SK-N-SH treated with all-trans-retinoic acid at 6 μM for 48 hours (cell line): ENCODE results near the gene PDE3A.

Experiments
- ATAC-seq: fragments of 200-7000 bp; cut with Tn5 transposase; 3 replicates; pipeline ENCODE4 v1.9.1; 2020; ENCODE audit warnings: mild to moderate bottlenecking, moderate library complexity
- BACH2 ChIP-seq: fragments of 250-450 bp; sonication (Bioruptor Pico); IDR thresholded peaks from 2 replicates; pipeline ENCODE4 v1.9.0; 2021; ENCODE audit warnings: mild to moderate bottlenecking, borderline replicate concordance
- ESRRG ChIP-seq: fragments of 250-450 bp; sonication (Bioruptor Pico); IDR thresholded peaks from 2 replicates; pipeline ENCODE4 v1.6.1; 2021; ENCODE audit warnings: mild to moderate bottlenecking
- GLIS3 ChIP-seq: fragments of 250-450 bp; sonication (Bioruptor Pico); IDR thresholded peaks from 2 replicates; pipeline ENCODE4 v1.5.0; 2020; ENCODE audit warnings: mild to moderate bottlenecking, moderate library complexity
- ISL1 ChIP-seq: fragments of 250-450 bp; sonication (Bioruptor Pico); IDR thresholded peaks from 2 replicates; pipeline ENCODE4 v2.1.2; 2022; ENCODE audit warnings: mild to moderate bottlenecking, moderate library complexity
- OSR1 ChIP-seq: fragments of 250-450 bp; sonication (Bioruptor Pico); IDR thresholded peaks from 2 replicates; pipeline ENCODE4 v1.8.0; 2022; ENCODE audit warnings: moderate library complexity, mild to moderate bottlenecking, inconsistent platforms
- POU6F1 ChIP-seq: fragments of 250-450 bp; sonication (Bioruptor Pico); IDR thresholded peaks from 2 replicates; pipeline ENCODE4 v1.8.0; 2021; ENCODE audit warnings: low read depth, mild to moderate bottlenecking, moderate library complexity, borderline replicate concordance
- PPARA ChIP-seq: fragments of 250-450 bp; sonication (Bioruptor Pico); IDR thresholded peaks from 2 replicates; pipeline ENCODE4 v1.5.0; 2020; ENCODE audit warnings: mild to moderate bottlenecking, borderline replicate concordance
- RARB ChIP-seq: fragments of 250-450 bp; sonication (Bioruptor Pico); IDR thresholded peaks from 2 replicates; pipeline ENCODE4 v1.8.0; 2021; ENCODE audit warnings: mild to moderate bottlenecking, moderate library complexity
- SNAI2 ChIP-seq: fragments of 250-450 bp; sonication (Bioruptor Pico); IDR thresholded peaks from 2 replicates; pipeline ENCODE4 v1.5.0; 2020; ENCODE audit warnings: mild to moderate bottlenecking, moderate library complexity
- TSHZ2 ChIP-seq: fragments of 250-450 bp; sonication (Bioruptor Pico); IDR thresholded peaks from 2 replicates; pipeline ENCODE4 v1.5.0; 2020; ENCODE audit warnings: mild to moderate bottlenecking, moderate library complexity
- ZC3H10 ChIP-seq: fragments of 250-450 bp; sonication (Bioruptor Pico); IDR thresholded peaks from 2 replicates; pipeline ENCODE4 v1.5.1; 2021; ENCODE audit warnings: mild to moderate bottlenecking, moderate library complexity
- ZFP3 ChIP-seq: fragments of 250-450 bp; sonication (Bioruptor Pico); IDR thresholded peaks from 2 replicates; pipeline ENCODE4 v1.5.0; 2020; ENCODE audit warnings: mild to moderate bottlenecking, moderate library complexity
- ZFP30 ChIP-seq: fragments of 450-650 bp; formaldehyde crosslinking; IDR thresholded peaks from 2 replicates; pipeline ENCODE4 v1.5.0; 2022; ENCODE audit warnings: mild to moderate bottlenecking, moderate library complexity
- ZNF565 ChIP-seq: fragments of 450-650 bp; formaldehyde crosslinking; conservative IDR thresholded peaks from 2 replicates; pipeline ENCODE4 v1.5.0; 2020; ENCODE audit warnings: low read depth, mild to moderate bottlenecking, moderate library complexity
- ZNF70 ChIP-seq: fragments of 450-650 bp; formaldehyde crosslinking; IDR thresholded peaks from 2 replicates; pipeline ENCODE4 v1.5.0; 2020; ENCODE audit warnings: mild to moderate bottlenecking, moderate library complexity
- ZNF8 ChIP-seq: fragments of 450-650 bp; formaldehyde crosslinking; IDR thresholded peaks from 2 replicates; pipeline ENCODE4 v1.5.0; 2020; ENCODE audit warnings: mild to moderate bottlenecking, moderate library complexity
- TF ChIP-seq, protein P1 (sequence below): fragments of 250-450 bp; sonication (Bioruptor Pico); IDR thresholded peaks from 2 replicates; pipeline ENCODE4 v1.5.1; 2021; ENCODE audit warnings: mild to moderate bottlenecking, moderate library complexity
- TF ChIP-seq, protein P2 (sequence below): fragments of 250-450 bp; sonication (Bioruptor Pico); IDR thresholded peaks from 2 replicates; pipeline ENCODE4 v1.5.1; 2020; ENCODE audit warnings: low read depth, mild to moderate bottlenecking, moderate library complexity

PDE3A gene

DNA sequence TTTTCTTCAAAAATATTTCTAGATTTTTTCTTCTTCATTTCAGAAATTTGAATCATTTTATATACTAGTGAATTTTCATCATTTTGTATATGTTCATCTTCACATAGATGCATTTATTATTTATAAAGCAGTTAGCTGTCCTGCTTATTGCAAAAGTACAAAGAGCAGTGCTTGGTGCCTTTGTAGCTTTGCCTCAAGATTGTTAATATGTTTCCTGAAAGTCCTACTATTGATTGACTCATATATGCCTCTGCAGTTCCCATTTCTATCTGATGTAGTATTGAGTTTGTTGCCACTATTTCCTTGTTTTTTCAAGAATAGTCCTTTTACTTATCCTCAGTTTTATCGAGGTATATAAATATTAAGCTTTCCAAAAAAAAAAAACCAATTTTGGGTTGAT lies 89.7 kb downstream of the PDE3A start:
- no peak for ATAC-seq

GRCh38 chr12:20459920-20460319 lies 91.6 kb downstream of the PDE3A start:
- no peak for ATAC-seq
- TF ChIP-seq ZFP30 (CRISPR knock-in tag), result no peak
- no peak for TF ChIP-seq ZNF565 (CRISPR knock-in tag)
- TF ChIP-seq ZC3H10 (CRISPR knock-in tag), result no peak
- TF ChIP-seq, protein P1, sequence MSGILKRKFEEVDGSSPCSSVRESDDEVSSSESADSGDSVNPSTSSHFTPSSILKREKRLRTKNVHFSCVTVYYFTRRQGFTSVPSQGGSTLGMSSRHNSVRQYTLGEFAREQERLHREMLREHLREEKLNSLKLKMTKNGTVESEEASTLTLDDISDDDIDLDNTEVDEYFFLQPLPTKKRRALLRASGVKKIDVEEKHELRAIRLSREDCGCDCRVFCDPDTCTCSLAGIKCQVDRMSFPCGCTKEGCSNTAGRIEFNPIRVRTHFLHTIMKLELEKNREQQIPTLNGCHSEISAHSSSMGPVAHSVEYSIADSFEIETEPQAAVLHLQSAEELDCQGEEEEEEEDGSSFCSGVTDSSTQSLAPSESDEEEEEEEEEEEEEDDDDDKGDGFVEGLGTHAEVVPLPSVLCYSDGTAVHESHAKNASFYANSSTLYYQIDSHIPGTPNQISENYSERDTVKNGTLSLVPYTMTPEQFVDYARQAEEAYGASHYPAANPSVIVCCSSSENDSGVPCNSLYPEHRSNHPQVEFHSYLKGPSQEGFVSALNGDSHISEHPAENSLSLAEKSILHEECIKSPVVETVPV, result no peak
- no peak for TF ChIP-seq BACH2 (CRISPR knock-in tag)
- TF ChIP-seq, protein P2, sequence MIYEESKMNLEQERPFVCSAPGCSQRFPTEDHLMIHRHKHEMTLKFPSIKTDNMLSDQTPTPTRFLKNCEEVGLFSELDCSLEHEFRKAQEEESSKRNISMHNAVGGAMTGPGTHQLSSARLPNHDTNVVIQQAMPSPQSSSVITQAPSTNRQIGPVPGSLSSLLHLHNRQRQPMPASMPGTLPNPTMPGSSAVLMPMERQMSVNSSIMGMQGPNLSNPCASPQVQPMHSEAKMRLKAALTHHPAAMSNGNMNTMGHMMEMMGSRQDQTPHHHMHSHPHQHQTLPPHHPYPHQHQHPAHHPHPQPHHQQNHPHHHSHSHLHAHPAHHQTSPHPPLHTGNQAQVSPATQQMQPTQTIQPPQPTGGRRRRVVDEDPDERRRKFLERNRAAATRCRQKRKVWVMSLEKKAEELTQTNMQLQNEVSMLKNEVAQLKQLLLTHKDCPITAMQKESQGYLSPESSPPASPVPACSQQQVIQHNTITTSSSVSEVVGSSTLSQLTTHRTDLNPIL (CRISPR knock-in tag), result no peak

More for the DNA sequence above, 89.7 kb downstream of the PDE3A start:
- TF ChIP-seq SNAI2 (CRISPR knock-in tag) (no peak), GLIS3 (CRISPR knock-in tag) (no peak), TSHZ2 (no peak), ZNF565 (CRISPR knock-in tag) (no peak), OSR1 (CRISPR knock-in tag) (no peak), POU6F1 (no peak), RARB (CRISPR knock-in tag) (no peak), ESRRG (no peak), ZNF8 (no peak), PPARA (no peak)

DNA sequence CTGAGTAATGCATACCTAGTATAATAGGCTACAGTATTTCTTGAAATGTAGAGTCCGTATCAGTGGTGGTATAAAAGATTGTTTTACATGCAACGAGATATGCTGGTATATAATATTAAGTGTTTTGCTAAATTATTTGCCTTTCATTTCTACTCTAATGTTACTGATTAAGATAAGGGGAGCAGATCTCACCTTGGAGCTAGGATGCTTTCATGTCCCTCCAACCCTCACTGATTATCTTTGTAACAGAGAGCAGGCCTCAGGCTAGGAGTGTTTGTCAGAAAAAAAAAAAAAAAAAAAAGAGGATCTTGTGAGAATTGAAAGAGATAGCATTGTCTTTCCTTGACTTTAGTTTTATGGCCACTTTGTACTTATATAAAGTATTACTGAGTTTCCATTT lies 92.6 kb downstream of the PDE3A start:
- ATAC-seq, result no peak
- TF ChIP-seq SNAI2 (CRISPR knock-in tag) (no peak), BACH2 (CRISPR knock-in tag) (no peak), ISL1 (CRISPR knock-in tag) (no peak), TSHZ2 (no peak), ZFP3 (CRISPR knock-in tag) (no peak), ZNF70 (no peak), ZNF8 (no peak), POU6F1 (no peak), OSR1 (CRISPR knock-in tag) (no peak)
